Activated naive CD4-positive, alpha-beta T cell treated with anti-CD3 and anti-CD28 coated beads, Interleukin-2, amount 10 ng/mL, durations not matched to agents 7 days and 5 days (primary cell): ENCODE measurements around the gene PTPRH.
A peak's percentile ranks its signal among the peaks of the same experiment; 100 is the strongest.

Experiments used
- CTCF ChIA-PET: fragments of 350-600 bp; sonication (Branson Sonifier 250); formaldehyde crosslinking; loops from one replicate; lab custom pipeline; 2021; ENCODE audit warnings: antibody characterized with exemption; lab: Charles Lee
- DNase-seq: peaks from one replicate; pipeline ENCODE4 v3.0.0-alpha.2; 2020
- H3K27ac Mint-ChIP-seq: one replicate; pipeline ENCODE4 v1.8.0; 2021; ENCODE audit warnings: mild to moderate bottlenecking, moderate library complexity, mixed read lengths
- H3K27me3 Mint-ChIP-seq: one replicate; pipeline ENCODE4 v1.8.0; 2021; ENCODE audit warnings: mild to moderate bottlenecking, mixed read lengths
- H3K36me3 Mint-ChIP-seq: one replicate; pipeline ENCODE4 v1.8.0; 2021; ENCODE audit warnings: mixed read lengths
- H3K4me1 Mint-ChIP-seq: one replicate; pipeline ENCODE4 v1.8.0; 2021; ENCODE audit warnings: mixed read lengths
- H3K4me3 Mint-ChIP-seq: one replicate; pipeline ENCODE4 v1.8.0; 2021; ENCODE audit warnings: mild to moderate bottlenecking, moderate library complexity, mixed read lengths
- H3K9me3 Mint-ChIP-seq: one replicate; pipeline ENCODE4 v1.8.0; 2021; ENCODE audit warnings: mixed read lengths

PTPRH gene

GRCh38 chr19:55145232-55145631 is 64.1 kb downstream of the PTPRH start:
- Mint-ChIP-seq H3K9me3 (no peaks in the 10 kb centered on the region), H3K4me3 (no peak overlapping the region), H3K4me1 (peaks cover 10% of the 10 kb centered on the region), H3K36me3 (no peaks in the 10 kb centered on the region), H3K27me3 (peaks cover 99% of the 10 kb centered on the region), H3K27ac (no peak overlapping the region)
- DNase-seq, result no peak
- CTCF ChIA-PET, result interaction anchor here (2.5 kb wide), 1 partner anchor 15 kb away, joined by 13 read pairs; no protein-coding TSS in a partner anchor

GRCh38 chr19:55141696-55142095 is 67.6 kb downstream of the PTPRH start:
- DNase-seq, result no peak
- Mint-ChIP-seq H3K27ac (no peak overlapping the region), H3K36me3 (no peaks in the 10 kb centered on the region), H3K27me3 (peaks cover 85% of the 10 kb centered on the region), H3K9me3 (no peaks in the 10 kb centered on the region), H3K4me1 (peaks cover 10% of the 10 kb centered on the region), H3K4me3 (no peak overlapping the region)
- CTCF ChIA-PET, result interaction anchor here (0.7 to 3.0 kb wide), 17 partner anchors 14 to 491 kb away, joined by 3 to 27 read pairs (median 4); no protein-coding TSS in a partner anchor

GRCh38 chr19:55137915-55138314 is 71.4 kb downstream of the PTPRH start:
- Mint-ChIP-seq H3K4me3 (no peak overlapping the region), H3K9me3 (no peaks in the 10 kb centered on the region), H3K27ac (peak overlapping the region; percentile 33), H3K27me3 (peaks cover 81% of the 10 kb centered on the region), H3K4me1 (peaks cover 4% of the 10 kb centered on the region), H3K36me3 (no peaks in the 10 kb centered on the region)
- DNase-seq, result no peak
- CTCF ChIA-PET, result interaction anchor here (1.2 kb wide), 1 partner anchor 48 kb away, joined by 3 read pairs; no protein-coding TSS in a partner anchor

- Mint-ChIP-seq H3K36me3 (no peaks in the 10 kb centered on the region), H3K9me3 (no peaks in the 10 kb centered on the region), H3K27me3 (peaks cover 79% of the 10 kb centered on the region), H3K4me1 (peaks cover 4% of the 10 kb centered on the region), H3K4me3 (no peak overlapping the region), H3K27ac (no peak overlapping the region)
- CTCF ChIA-PET, result interaction anchor here (1.1 to 3.1 kb wide), 3 partner anchors 24 to 255 kb away, joined by 3 to 20 read pairs (median 4); no protein-coding TSS in a partner anchor
- no peak for DNase-seq
Measured at GRCh38 chr19:55136399-55137102, 72.8 kb downstream of the PTPRH start.

DNA sequence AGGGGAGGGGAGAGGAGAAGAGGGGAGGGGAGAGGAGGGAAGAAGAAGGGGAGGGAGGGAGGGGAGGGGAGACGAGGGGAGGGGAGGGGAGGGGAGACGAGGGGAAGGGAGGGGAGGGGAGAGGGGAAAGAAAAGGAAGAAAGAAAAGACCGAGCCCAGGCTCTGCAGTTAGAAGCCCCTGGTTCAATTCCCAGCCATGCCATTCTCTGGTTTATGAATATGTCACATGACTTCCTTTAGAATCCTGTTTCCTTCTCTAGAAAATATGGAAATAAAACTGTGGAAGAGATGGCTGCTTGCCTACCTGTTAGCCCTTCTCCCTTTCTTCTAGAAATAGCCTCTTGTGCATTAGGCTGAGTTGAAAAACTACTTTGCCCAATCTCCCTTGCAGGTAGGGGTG is 74.6 kb downstream of the PTPRH start:
- DNase-seq, result no peak
- CTCF ChIA-PET, result interaction anchor here (0.6 to 3.1 kb wide), 4 partner anchors 30 to 1552 kb away, joined by 3 to 20 read pairs (median 4); no protein-coding TSS in a partner anchor
- Mint-ChIP-seq H3K27ac (no peak overlapping the region), H3K9me3 (no peaks in the 10 kb centered on the region), H3K4me3 (no peak overlapping the region), H3K36me3 (no peaks in the 10 kb centered on the region), H3K4me1 (peaks cover 2% of the 10 kb centered on the region), H3K27me3 (peaks cover 75% of the 10 kb centered on the region)

DNA sequence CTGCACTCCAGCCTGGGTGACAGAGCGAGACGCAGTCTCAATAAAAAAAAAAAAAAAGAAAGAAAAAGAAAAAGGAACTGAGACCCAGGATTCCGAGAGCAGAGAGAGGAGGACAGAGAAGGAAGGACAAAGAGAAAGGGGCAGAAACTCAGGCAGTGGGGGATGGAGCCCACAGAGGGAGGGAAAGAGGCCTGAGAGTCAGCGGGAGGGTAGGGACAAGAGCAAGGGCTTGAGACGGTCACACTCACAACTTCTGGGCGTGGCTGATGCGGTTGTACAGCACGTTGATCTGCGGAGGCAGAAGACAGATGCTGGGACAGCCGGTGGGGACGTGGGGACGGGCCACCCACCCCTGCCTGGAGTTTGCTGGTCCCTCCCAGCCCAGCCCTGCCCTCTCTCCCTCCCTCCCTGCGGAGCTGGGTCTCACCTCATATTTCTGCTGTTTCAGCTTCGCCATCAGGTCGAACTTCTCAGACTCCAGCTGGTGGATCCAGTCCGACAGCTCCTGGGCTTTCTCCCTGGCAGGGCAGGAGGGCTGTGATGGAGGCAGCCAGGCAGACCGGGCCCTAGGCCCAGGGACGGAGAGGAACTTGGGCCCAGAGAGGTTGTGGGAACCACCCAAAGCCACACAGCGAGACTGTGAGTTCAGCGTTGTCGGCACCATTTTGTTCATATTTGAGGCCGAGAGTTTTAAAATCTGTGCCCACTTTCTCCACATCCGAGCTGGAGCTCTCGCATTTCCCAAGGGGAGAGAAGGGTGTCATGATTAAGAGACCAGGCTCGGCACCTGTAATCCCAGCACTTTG is 75.5 kb downstream of the PTPRH start:
- H3K27ac Mint-ChIP-seq, result no peak overlapping the region
- no peak overlapping the region for H3K4me3 Mint-ChIP-seq
- no peak for DNase-seq
- H3K36me3 Mint-ChIP-seq, result no peaks in the 10 kb centered on the region
- peaks cover 2% of the 10 kb centered on the region for H3K4me1 Mint-ChIP-seq
- H3K9me3 Mint-ChIP-seq, result no peaks in the 10 kb centered on the region
- CTCF ChIA-PET, result interaction anchor here (1.2 kb wide), 2 partner anchors 41 to 480 kb away, joined by 3 read pairs; no protein-coding TSS in a partner anchor
- peaks cover 78% of the 10 kb centered on the region for H3K27me3 Mint-ChIP-seq

DNA sequence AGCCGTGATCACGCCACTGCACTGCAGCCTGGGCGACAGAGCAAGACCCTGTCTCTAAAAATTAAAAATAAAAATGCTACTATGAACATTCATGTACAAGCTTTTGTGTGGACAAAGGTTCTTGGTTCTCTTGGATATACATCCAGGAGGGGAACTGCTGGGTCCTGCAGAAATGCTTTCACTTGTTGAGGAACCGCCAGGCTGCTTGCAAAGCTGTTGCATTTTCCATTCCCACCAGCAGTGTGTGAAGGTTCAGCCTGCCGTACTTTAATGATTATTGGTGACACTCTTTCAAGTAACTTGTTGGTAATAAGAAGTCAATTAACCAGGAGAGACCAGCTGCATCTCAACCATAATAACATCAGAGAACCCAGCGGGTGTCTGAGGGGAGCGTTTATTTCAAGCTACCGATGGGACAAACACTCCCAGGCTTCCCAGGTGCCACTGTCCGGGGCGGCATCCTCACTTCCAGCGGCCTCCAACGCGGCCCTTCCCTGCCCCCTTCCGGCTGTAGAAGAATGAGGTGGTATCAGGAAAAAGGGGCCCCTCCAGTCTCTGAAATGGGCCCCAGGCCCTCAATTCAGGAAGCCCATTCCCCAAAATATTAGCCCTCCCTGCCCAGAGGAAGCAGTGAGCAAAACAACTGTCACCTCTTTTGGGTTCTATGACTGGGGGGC is 76.7 kb downstream of the PTPRH start:
- Mint-ChIP-seq H3K27ac (no peak overlapping the region), H3K4me1 (peaks cover 2% of the 10 kb centered on the region), H3K4me3 (no peak overlapping the region), H3K9me3 (no peaks in the 10 kb centered on the region), H3K27me3 (peaks cover 76% of the 10 kb centered on the region), H3K36me3 (no peaks in the 10 kb centered on the region)
- CTCF ChIA-PET, result interaction anchor here (0.7 to 1.2 kb wide), 6 partner anchors 42 to 479 kb away, joined by 3 to 10 read pairs (median 3); no protein-coding TSS in a partner anchor
- peak; percentile 45 for DNase-seq

- Mint-ChIP-seq H3K36me3 (no peaks in the 10 kb centered on the region), H3K9me3 (no peaks in the 10 kb centered on the region), H3K27ac (no peak overlapping the region), H3K4me3 (no peak overlapping the region), H3K27me3 (peaks cover 73% of the 10 kb centered on the region), H3K4me1 (peaks cover 2% of the 10 kb centered on the region)
- DNase-seq, result no peak
- CTCF ChIA-PET, result no interaction called here
Measured at GRCh38 chr19:55131421-55131820, 77.9 kb downstream of the PTPRH start.
